ENCODE measurements around the gene KIF3A.

KIF3A gene

DNA sequence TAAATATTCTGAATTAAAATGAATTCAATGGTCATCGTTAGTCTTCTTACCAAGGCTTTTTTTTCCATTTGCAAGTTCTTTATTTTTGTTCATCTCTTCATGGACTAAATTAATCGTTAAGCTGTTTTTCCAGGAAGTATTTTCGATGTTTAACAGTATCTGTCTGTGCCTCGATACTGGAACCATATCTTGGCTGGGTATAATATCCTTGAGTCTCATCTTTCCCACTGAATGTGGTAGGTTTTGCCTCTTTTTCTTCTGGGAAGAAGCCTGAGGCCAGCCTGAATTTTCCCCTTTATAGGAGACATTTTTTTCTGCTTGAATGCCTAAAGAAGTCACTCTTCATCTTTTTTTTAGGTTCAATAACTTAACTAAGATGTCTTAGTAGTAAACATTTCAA, 43.7 kb upstream of the KIF3A start:
- ATAC-seq, result no peak
- TF ChIP-seq GLIS3 (CRISPR knock-in tag; IDR thresholded peaks at IDR 0.05), result no peak
- TF ChIP-seq ZFP3 (CRISPR knock-in tag; IDR thresholded peaks at IDR 0.05), result no peak
- no peak for TF ChIP-seq ZNF8 (CRISPR knock-in tag; IDR thresholded peaks at IDR 0.05)
- TF ChIP-seq, protein P1, sequence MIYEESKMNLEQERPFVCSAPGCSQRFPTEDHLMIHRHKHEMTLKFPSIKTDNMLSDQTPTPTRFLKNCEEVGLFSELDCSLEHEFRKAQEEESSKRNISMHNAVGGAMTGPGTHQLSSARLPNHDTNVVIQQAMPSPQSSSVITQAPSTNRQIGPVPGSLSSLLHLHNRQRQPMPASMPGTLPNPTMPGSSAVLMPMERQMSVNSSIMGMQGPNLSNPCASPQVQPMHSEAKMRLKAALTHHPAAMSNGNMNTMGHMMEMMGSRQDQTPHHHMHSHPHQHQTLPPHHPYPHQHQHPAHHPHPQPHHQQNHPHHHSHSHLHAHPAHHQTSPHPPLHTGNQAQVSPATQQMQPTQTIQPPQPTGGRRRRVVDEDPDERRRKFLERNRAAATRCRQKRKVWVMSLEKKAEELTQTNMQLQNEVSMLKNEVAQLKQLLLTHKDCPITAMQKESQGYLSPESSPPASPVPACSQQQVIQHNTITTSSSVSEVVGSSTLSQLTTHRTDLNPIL (CRISPR knock-in tag; IDR thresholded peaks at IDR 0.05; ENCODE audit: low read depth), result no peak
- TF ChIP-seq RARB (CRISPR knock-in tag; IDR thresholded peaks at IDR 0.05), result no peak
- no peak for TF ChIP-seq ZC3H10 (CRISPR knock-in tag; IDR thresholded peaks at IDR 0.05)
- TF ChIP-seq ZFP30 (CRISPR knock-in tag; IDR thresholded peaks at IDR 0.05), result no peak
- TF ChIP-seq BACH2 (CRISPR knock-in tag; IDR thresholded peaks at IDR 0.05; ENCODE audit: borderline replicate concordance), result no peak
- TF ChIP-seq CSDC2 (CRISPR knock-in tag; IDR thresholded peaks at IDR 0.05), result no peak
- TF ChIP-seq ARNTL (CRISPR knock-in tag; IDR thresholded peaks at IDR 0.05; ENCODE audit: borderline replicate concordance, low read depth), result no peak
- TF ChIP-seq, protein P2, sequence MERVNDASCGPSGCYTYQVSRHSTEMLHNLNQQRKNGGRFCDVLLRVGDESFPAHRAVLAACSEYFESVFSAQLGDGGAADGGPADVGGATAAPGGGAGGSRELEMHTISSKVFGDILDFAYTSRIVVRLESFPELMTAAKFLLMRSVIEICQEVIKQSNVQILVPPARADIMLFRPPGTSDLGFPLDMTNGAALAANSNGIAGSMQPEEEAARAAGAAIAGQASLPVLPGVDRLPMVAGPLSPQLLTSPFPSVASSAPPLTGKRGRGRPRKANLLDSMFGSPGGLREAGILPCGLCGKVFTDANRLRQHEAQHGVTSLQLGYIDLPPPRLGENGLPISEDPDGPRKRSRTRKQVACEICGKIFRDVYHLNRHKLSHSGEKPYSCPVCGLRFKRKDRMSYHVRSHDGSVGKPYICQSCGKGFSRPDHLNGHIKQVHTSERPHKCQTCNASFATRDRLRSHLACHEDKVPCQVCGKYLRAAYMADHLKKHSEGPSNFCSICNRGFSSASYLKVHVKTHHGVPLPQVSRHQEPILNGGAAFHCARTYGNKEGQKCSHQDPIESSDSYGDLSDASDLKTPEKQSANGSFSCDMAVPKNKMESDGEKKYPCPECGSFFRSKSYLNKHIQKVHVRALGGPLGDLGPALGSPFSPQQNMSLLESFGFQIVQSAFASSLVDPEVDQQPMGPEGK (CRISPR knock-in tag; IDR thresholded peaks at IDR 0.05; ENCODE audit: borderline replicate concordance), result no peak
- TF ChIP-seq, protein P3, sequence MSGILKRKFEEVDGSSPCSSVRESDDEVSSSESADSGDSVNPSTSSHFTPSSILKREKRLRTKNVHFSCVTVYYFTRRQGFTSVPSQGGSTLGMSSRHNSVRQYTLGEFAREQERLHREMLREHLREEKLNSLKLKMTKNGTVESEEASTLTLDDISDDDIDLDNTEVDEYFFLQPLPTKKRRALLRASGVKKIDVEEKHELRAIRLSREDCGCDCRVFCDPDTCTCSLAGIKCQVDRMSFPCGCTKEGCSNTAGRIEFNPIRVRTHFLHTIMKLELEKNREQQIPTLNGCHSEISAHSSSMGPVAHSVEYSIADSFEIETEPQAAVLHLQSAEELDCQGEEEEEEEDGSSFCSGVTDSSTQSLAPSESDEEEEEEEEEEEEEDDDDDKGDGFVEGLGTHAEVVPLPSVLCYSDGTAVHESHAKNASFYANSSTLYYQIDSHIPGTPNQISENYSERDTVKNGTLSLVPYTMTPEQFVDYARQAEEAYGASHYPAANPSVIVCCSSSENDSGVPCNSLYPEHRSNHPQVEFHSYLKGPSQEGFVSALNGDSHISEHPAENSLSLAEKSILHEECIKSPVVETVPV (CRISPR knock-in tag; IDR thresholded peaks at IDR 0.05), result no peak
- no peak for TF ChIP-seq ESRRG (CRISPR knock-in tag; IDR thresholded peaks at IDR 0.05)
- no peak for TF ChIP-seq OSR1 (CRISPR knock-in tag; IDR thresholded peaks at IDR 0.05)
- TF ChIP-seq ZNF565 (CRISPR knock-in tag; conservative IDR thresholded peaks at IDR 0.05; ENCODE audit: low read depth), result no peak

DNA sequence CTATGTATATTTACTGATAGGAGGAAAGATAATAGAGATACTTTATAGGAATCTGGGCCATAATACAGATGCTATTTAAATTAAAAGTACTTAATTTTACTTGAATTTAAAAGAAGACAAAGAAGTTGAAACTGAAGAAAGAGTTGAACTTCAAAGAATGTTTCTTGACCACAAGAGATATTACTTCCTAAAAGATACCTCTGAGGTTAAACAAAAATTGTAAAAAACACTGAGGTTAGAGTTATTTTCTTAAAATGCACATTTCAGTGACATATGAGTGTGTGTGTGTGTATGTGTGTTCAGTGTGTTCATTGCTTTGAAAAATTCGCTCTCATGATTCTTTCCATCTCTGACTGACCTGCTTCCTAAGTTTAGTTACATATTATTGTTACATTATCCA, 43.2 kb upstream of the KIF3A start:
- TF ChIP-seq, protein P4, sequence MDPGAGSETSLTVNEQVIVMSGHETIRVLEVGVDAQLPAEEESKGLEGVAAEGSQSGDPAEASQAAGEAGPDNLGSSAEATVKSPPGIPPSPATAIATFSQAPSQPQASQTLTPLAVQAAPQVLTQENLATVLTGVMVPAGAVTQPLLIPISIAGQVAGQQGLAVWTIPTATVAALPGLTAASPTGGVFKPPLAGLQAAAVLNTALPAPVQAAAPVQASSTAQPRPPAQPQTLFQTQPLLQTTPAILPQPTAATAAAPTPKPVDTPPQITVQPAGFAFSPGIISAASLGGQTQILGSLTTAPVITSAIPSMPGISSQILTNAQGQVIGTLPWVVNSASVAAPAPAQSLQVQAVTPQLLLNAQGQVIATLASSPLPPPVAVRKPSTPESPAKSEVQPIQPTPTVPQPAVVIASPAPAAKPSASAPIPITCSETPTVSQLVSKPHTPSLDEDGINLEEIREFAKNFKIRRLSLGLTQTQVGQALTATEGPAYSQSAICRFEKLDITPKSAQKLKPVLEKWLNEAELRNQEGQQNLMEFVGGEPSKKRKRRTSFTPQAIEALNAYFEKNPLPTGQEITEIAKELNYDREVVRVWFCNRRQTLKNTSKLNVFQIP (CRISPR knock-in tag; IDR thresholded peaks at IDR 0.05; ENCODE audit: borderline replicate concordance, low read depth), result no peak
- TF ChIP-seq ZFP30 (CRISPR knock-in tag; IDR thresholded peaks at IDR 0.05) (no peak), ZNF8 (CRISPR knock-in tag; IDR thresholded peaks at IDR 0.05) (no peak), ZNF565 (CRISPR knock-in tag; conservative IDR thresholded peaks at IDR 0.05; ENCODE audit: low read depth) (no peak), OSR1 (CRISPR knock-in tag; IDR thresholded peaks at IDR 0.05) (no peak), PPARA (CRISPR knock-in tag; IDR thresholded peaks at IDR 0.05; ENCODE audit: borderline replicate concordance) (no peak), TCF4 (CRISPR knock-in tag; IDR thresholded peaks at IDR 0.05; ENCODE audit: borderline replicate concordance) (no peak), ARNTL (CRISPR knock-in tag; IDR thresholded peaks at IDR 0.05; ENCODE audit: borderline replicate concordance, low read depth) (no peak), ZC3H10 (CRISPR knock-in tag; IDR thresholded peaks at IDR 0.05) (no peak), ZNF70 (CRISPR knock-in tag; IDR thresholded peaks at IDR 0.05) (no peak), GLIS3 (CRISPR knock-in tag; IDR thresholded peaks at IDR 0.05) (no peak)
- TF ChIP-seq, protein P2 (CRISPR knock-in tag; IDR thresholded peaks at IDR 0.05; ENCODE audit: borderline replicate concordance), result no peak
- ATAC-seq, result no peak

DNA sequence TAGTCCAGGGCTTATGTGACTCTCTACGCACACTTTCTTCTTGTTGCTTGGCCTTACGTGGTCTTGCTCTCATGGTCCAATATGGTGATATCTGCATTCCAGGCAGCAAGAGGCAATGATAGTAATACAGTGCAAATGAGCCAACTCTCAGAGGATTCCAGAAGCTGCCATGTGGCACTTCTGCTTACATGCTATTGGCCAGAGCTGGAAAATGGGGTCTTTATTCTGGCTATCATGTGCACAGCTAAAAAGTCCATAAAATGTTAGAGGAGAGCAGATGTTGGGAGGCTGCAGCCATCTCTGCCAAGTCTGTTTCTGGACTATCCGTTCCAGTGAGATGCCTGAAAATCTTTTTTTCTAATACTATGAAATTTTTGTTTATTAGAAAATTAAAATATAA, 42.6 kb upstream of the KIF3A start:
- ATAC-seq, result no peak

More for the DNA sequence above, 42.6 kb upstream of the KIF3A start:
- TF ChIP-seq, protein P5, sequence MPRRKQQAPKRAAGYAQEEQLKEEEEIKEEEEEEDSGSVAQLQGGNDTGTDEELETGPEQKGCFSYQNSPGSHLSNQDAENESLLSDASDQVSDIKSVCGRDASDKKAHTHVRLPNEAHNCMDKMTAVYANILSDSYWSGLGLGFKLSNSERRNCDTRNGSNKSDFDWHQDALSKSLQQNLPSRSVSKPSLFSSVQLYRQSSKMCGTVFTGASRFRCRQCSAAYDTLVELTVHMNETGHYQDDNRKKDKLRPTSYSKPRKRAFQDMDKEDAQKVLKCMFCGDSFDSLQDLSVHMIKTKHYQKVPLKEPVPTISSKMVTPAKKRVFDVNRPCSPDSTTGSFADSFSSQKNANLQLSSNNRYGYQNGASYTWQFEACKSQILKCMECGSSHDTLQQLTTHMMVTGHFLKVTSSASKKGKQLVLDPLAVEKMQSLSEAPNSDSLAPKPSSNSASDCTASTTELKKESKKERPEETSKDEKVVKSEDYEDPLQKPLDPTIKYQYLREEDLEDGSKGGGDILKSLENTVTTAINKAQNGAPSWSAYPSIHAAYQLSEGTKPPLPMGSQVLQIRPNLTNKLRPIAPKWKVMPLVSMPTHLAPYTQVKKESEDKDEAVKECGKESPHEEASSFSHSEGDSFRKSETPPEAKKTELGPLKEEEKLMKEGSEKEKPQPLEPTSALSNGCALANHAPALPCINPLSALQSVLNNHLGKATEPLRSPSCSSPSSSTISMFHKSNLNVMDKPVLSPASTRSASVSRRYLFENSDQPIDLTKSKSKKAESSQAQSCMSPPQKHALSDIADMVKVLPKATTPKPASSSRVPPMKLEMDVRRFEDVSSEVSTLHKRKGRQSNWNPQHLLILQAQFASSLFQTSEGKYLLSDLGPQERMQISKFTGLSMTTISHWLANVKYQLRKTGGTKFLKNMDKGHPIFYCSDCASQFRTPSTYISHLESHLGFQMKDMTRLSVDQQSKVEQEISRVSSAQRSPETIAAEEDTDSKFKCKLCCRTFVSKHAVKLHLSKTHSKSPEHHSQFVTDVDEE (CRISPR knock-in tag; IDR thresholded peaks at IDR 0.05), result no peak
- no peak for TF ChIP-seq PPARA (CRISPR knock-in tag; IDR thresholded peaks at IDR 0.05; ENCODE audit: borderline replicate concordance)
- no peak for TF ChIP-seq TOX (CRISPR knock-in tag; IDR thresholded peaks at IDR 0.05; ENCODE audit: borderline replicate concordance)
- no peak for TF ChIP-seq GLIS3 (CRISPR knock-in tag; IDR thresholded peaks at IDR 0.05)
- no peak for TF ChIP-seq TCF4 (CRISPR knock-in tag; IDR thresholded peaks at IDR 0.05; ENCODE audit: borderline replicate concordance)

Data from SK-N-SH treated with all-trans-retinoic acid at 6 μM for 48 hours (cell line).